ENCODE data around the gene ADGRG2.

GRCh38 chrX:18994713-18995112 lies 127.6 kb downstream of the ADGRG2 start:
- TF ChIP-seq CTCF (conservative IDR thresholded peaks at IDR 0.05 in 1 of 2, IDR thresholded peaks at IDR 0.05 in 1 of 2; ENCODE audit: extremely low read depth in 1 of 2, insufficient read depth in 1 of 2, low read depth in 1 of 2, low read length in 2 of 2), result no peak
- TF ChIP-seq EZH2 (IDR thresholded peaks at IDR 0.05; ENCODE audit: borderline replicate concordance, low read length), result no peak
